ENCODE results near the gene TMEM98.

Gene TMEM98

DNA sequence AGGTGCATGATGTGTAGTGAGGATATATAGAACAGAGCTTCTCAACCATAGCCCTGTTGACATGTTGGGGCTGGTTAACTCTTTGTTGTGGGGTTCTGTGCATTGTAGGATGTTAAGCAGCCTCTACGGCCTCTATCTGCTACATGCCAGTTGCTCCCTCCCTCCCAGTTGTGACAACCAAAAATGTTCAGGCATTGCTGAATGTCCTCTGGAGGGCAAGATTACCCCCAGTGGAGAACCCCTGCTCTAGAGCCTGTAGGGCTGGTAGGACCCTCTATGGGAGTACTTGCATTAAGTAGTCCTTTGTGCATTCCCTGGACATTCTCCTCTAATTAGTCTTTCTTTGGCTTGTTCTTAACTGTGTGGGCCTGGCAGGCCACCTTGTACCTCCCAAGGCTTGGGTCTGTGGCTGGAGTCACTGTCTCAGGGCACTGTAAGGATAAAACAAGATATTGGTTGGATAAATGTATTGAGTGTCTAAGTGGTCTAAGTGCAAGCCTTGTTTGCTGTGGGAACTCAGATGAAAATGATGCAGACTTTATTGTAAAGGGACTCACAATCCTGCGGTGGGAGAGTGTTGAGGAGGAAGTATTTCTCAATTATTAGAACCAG, 31.2 kb upstream of the TMEM98 start:
- H3K4me3 ChIP-seq (ENCODE audit: low read depth in 1 of 2, low read length in 2 of 2), result no peak overlapping the region
- H3K4me1 ChIP-seq (ENCODE audit: control insufficient read depth in 1 of 2, insufficient read depth in 2 of 2, low read length in 2 of 2), result peaks cover 0 to 3% of the 10 kb centered on the region in 2 donors
- no peak overlapping the region for H3K9ac ChIP-seq (ENCODE audit: low read depth in 1 of 2, low read length in 2 of 2)
- no peaks in the 10 kb centered on the region for H3K27me3 ChIP-seq (ENCODE audit: control insufficient read depth in 1 of 2, insufficient read depth in 2 of 2, low read length in 2 of 2)
- H3K36me3 ChIP-seq (ENCODE audit: control insufficient read depth in 1 of 2, insufficient read depth in 2 of 2, low read length in 2 of 2), result no peaks in the 10 kb centered on the region
- H3K27ac ChIP-seq (ENCODE audit: low read depth, low read length), result no peak overlapping the region
- H3K9me3 ChIP-seq (ENCODE audit: control insufficient read depth in 1 of 2, low read length in 2 of 2), result no peaks in the 10 kb centered on the region

DNA sequence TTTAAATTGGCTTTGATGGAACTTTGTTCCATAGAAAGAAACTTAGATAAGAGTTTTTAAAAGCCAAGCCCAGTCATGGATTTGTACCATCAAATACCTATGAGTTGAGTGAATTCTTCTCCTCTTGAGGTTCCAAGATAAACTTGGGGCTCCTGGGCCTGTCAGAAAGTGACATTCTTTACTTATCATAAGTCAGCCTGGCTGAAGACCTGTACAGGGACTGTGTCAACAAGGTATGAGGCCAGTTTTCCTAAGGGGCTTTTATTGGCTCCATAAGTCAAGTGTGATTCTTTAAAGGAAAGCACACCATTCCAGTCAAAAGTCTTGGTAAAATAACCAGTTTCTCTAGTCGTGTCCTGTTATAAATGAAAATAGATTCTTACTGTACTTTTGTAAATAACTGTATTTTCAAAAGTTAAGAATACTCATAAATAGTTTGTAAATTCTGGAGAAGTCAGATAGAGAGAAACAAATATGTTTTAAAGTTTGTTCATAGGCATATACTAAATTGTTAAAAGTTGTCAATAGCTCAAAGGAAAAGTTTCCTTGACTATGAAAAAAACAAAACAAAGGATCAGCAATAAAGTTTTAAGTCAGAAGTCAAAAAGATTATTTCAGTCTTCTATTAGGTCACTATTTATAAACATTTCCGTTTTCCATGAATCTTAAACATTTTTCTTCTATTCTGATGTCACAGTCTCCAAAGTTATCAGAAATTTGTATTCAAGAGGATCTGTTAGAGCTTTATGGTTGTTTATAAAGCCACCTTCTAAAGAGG, 28.5 kb upstream of the TMEM98 start:
- H3K27ac ChIP-seq (ENCODE audit: low read depth, low read length), result no peak overlapping the region
- no peaks in the 10 kb centered on the region for H3K9me3 ChIP-seq (ENCODE audit: control insufficient read depth in 1 of 2, low read length in 2 of 2)
- H3K27me3 ChIP-seq (ENCODE audit: control insufficient read depth in 1 of 2, insufficient read depth in 2 of 2, low read length in 2 of 2), result no peaks in the 10 kb centered on the region
- H3K9ac ChIP-seq (ENCODE audit: low read depth in 1 of 2, low read length in 2 of 2), result no peak overlapping the region
- H3K36me3 ChIP-seq (ENCODE audit: control insufficient read depth in 1 of 2, insufficient read depth in 2 of 2, low read length in 2 of 2), result no peaks in the 10 kb centered on the region
- no peak overlapping the region for H3K4me3 ChIP-seq (ENCODE audit: low read depth in 1 of 2, low read length in 2 of 2)
- peaks cover 0 to 3% of the 10 kb centered on the region in 2 donors for H3K4me1 ChIP-seq (ENCODE audit: control insufficient read depth in 1 of 2, insufficient read depth in 2 of 2, low read length in 2 of 2)

DNA sequence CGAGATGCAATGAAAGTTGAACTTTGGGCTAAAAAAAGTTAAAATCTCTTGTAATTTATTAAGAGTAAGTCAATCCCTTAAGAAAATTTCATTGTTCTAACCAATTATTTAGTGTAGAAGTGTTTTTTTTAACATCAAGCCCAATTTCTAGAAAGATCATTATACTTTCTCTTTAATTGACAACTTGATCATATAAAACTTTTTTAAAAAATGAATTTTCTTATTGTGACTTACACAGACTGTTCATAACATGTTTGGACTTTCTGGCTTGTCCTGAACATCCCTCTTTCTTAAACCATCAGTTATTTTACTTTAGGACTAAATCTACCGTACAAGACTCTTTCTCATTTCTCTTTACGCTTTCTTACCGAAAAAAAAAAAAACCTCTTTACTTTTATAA, 26.2 kb upstream of the TMEM98 start:
- Histone ChIP-seq H3K9ac (ENCODE audit: low read depth in 1 of 2, low read length in 2 of 2) (no peak overlapping the region), H3K4me1 (ENCODE audit: control insufficient read depth in 1 of 2, insufficient read depth in 2 of 2, low read length in 2 of 2) (peaks cover 3 to 8% of the 10 kb centered on the region in 2 donors), H3K9me3 (ENCODE audit: control insufficient read depth in 1 of 2, low read length in 2 of 2) (no peaks in the 10 kb centered on the region), H3K4me3 (ENCODE audit: low read depth in 1 of 2, low read length in 2 of 2) (no peak overlapping the region), H3K27me3 (ENCODE audit: control insufficient read depth in 1 of 2, insufficient read depth in 2 of 2, low read length in 2 of 2) (no peaks in the 10 kb centered on the region), H3K36me3 (ENCODE audit: control insufficient read depth in 1 of 2, insufficient read depth in 2 of 2, low read length in 2 of 2) (no peaks in the 10 kb centered on the region), H3K27ac (ENCODE audit: low read depth, low read length) (no peak overlapping the region)

DNA sequence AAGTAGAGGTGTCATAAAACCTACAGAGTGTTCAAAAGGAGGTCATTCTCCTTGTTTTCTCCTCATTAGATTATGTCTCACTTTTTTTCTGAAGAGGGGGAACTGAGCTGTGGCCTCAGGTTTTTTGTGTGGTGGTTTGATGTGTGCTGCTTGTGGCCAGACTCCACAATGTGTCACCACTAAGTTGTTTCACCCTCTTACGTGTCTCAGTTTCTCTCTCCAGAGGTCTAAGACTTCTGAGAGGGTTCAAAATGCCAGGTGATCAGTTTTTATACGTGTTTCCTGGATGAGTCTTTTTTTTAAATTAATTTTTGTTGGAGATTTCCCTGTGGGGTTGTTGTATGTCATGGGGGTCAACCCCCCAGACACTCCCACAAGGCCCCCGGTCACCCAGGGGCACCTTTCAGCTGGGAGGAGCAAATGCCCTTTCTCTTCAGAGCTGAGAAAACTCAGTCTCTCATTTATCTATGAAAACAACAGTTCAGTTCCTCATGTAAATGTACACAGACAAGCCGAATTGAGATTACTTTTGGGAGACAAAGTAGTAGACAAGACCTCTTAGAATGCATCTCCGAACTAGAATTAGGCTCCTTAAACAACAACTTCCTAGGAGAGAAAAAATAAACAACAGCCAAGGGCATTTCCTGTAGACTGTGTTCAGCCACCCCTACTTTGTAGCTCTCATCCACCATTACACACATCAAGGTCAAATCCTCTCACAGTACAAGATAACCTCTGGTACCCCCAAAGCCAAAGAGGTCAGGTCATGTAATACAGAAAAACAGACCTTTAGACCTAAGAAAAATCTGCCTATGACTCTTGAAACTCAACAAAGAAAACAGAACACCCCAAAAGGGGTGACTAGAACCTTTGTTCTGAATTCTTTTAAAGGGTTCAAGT, 23.9 kb upstream of the TMEM98 start:
- Histone ChIP-seq H3K27ac (ENCODE audit: low read depth, low read length) (no peak overlapping the region), H3K4me3 (ENCODE audit: low read depth in 1 of 2, low read length in 2 of 2) (no peak overlapping the region), H3K4me1 (ENCODE audit: control insufficient read depth in 1 of 2, insufficient read depth in 2 of 2, low read length in 2 of 2) (peaks cover 0 to 8% of the 10 kb centered on the region in 2 donors), H3K9ac (ENCODE audit: low read depth in 1 of 2, low read length in 2 of 2) (no peak overlapping the region), H3K36me3 (ENCODE audit: control insufficient read depth in 1 of 2, insufficient read depth in 2 of 2, low read length in 2 of 2) (no peaks in the 10 kb centered on the region), H3K9me3 (ENCODE audit: control insufficient read depth in 1 of 2, low read length in 2 of 2) (no peaks in the 10 kb centered on the region), H3K27me3 (ENCODE audit: control insufficient read depth in 1 of 2, insufficient read depth in 2 of 2, low read length in 2 of 2) (no peaks in the 10 kb centered on the region)

DNA sequence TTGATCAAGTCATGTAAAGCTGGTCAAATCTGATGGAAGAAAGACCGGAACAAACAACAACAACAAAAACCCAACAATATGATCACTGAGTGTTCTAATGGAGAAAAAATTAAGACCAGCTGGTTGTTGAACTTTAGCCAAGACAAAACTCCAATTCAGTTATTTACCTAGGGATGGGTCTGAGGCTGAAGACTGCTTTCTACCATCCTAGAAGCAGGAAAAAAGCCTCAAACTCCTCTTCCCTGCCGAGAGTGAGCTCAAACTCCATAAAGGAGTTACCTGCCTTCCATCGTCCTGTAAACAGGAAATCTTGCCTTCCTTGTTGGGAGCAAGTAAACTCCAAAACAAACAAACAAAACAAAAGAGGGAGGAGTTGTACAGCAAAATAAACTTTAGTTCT, 23.1 kb upstream of the TMEM98 start:
- Histone ChIP-seq H3K4me3 (ENCODE audit: low read depth in 1 of 2, low read length in 2 of 2) (no peak overlapping the region), H3K9me3 (ENCODE audit: control insufficient read depth in 1 of 2, low read length in 2 of 2) (no peaks in the 10 kb centered on the region), H3K4me1 (ENCODE audit: control insufficient read depth in 1 of 2, insufficient read depth in 2 of 2, low read length in 2 of 2) (peaks cover 4 to 11% of the 10 kb centered on the region in 2 donors), H3K27ac (ENCODE audit: low read depth, low read length) (no peak overlapping the region), H3K27me3 (ENCODE audit: control insufficient read depth in 1 of 2, insufficient read depth in 2 of 2, low read length in 2 of 2) (no peaks in the 10 kb centered on the region), H3K9ac (ENCODE audit: low read depth in 1 of 2, low read length in 2 of 2) (no peak overlapping the region), H3K36me3 (ENCODE audit: control insufficient read depth in 1 of 2, insufficient read depth in 2 of 2, low read length in 2 of 2) (no peaks in the 10 kb centered on the region)

DNA sequence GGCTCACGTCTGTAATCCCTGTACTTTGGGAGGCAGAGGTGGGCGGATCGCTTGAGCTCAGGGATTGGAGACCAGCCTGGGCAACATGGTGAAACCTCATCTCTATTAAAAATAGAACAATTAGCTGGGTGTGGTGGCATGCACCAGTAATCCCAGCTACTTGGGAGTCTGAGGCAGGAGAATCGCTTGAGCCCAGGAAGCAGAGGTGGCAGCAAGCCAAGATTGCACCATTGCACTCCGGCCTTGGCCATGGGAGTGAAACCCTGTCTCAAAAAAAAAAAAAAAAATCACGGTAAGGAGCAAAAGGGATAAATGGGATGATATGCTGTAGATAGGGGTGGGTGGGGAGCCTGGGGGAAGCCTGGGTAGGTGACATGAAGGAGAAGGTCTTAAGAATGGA, 20.4 kb upstream of the TMEM98 start:
- Histone ChIP-seq H3K36me3 (ENCODE audit: control insufficient read depth in 1 of 2, insufficient read depth in 2 of 2, low read length in 2 of 2) (no peaks in the 10 kb centered on the region), H3K4me3 (ENCODE audit: low read depth in 1 of 2, low read length in 2 of 2) (no peak overlapping the region), H3K27ac (ENCODE audit: low read depth, low read length) (no peak overlapping the region), H3K9ac (ENCODE audit: low read depth in 1 of 2, low read length in 2 of 2) (no peak overlapping the region), H3K4me1 (ENCODE audit: control insufficient read depth in 1 of 2, insufficient read depth in 2 of 2, low read length in 2 of 2) (peaks cover 30 to 38% of the 10 kb centered on the region in 2 donors), H3K9me3 (ENCODE audit: control insufficient read depth in 1 of 2, low read length in 2 of 2) (no peaks in the 10 kb centered on the region), H3K27me3 (ENCODE audit: control insufficient read depth in 1 of 2, insufficient read depth in 2 of 2, low read length in 2 of 2) (no peaks in the 10 kb centered on the region)

DNA sequence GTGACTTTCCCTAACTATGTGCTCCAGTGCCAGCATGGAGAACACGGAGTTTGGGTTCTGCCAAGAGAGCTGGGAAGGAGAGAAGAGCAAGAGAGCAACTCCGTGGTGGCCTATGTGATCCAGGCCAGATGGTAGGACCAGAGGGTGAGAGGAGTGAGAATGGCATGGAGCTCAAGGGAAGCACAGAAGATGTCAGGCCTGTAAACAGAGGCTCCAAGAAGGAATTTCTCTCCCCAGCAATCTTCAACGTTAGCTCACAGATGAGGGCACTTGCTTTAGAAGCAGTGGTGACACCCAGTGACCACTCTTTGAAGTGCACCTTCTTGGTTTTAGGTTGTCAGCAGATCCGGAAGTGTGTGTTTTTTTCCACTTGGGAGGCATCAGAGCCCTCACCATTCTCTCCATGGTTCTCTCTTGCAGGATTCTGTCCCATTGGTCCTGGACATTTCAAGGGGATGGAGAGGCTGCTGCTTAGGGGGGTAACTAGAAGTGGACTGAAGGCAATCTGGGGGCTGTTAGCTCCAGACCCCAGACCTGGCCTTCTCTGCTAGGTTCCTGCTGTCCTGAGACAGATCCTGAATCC, 18.1 kb upstream of the TMEM98 start:
- H3K27ac ChIP-seq (ENCODE audit: low read depth, low read length), result no peak overlapping the region
- peak overlapping the region; percentile 4 for H3K9ac ChIP-seq (ENCODE audit: low read depth in 1 of 2, low read length in 2 of 2)
- H3K4me3 ChIP-seq (ENCODE audit: low read depth in 1 of 2, low read length in 2 of 2), result peak overlapping the region in 1 of 2 donors; percentile 16
- no peaks in the 10 kb centered on the region for H3K9me3 ChIP-seq (ENCODE audit: control insufficient read depth in 1 of 2, low read length in 2 of 2)
- no peaks in the 10 kb centered on the region for H3K27me3 ChIP-seq (ENCODE audit: control insufficient read depth in 1 of 2, insufficient read depth in 2 of 2, low read length in 2 of 2)
- H3K36me3 ChIP-seq (ENCODE audit: control insufficient read depth in 1 of 2, insufficient read depth in 2 of 2, low read length in 2 of 2), result no peaks in the 10 kb centered on the region
- H3K4me1 ChIP-seq (ENCODE audit: control insufficient read depth in 1 of 2, insufficient read depth in 2 of 2, low read length in 2 of 2), result peaks cover 30 to 38% of the 10 kb centered on the region in 2 donors

DNA sequence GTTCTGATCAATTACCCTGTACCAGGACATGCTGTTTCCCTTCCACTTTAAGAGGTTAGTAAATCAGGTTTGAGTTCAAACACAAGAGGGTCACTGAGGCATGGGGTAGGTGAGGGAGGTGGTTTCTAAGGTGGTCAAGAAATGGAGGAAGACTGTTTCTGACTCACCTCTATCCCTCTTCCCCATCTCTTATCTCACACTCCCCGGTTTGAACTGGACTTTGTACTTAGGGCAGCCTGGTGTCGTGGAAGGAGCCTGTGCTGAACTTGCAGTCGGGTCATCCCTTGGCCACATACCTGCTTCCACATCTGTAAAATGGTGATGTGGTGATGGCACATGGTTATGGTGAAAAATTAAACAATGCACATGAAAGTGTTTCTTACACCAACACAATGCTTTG, 17.2 kb upstream of the TMEM98 start:
- Histone ChIP-seq H3K9ac (ENCODE audit: low read depth in 1 of 2, low read length in 2 of 2) (peak overlapping the region in 1 of 2 donors; percentile 4), H3K4me1 (ENCODE audit: control insufficient read depth in 1 of 2, insufficient read depth in 2 of 2, low read length in 2 of 2) (peaks cover 30 to 33% of the 10 kb centered on the region in 2 donors), H3K9me3 (ENCODE audit: control insufficient read depth in 1 of 2, low read length in 2 of 2) (no peaks in the 10 kb centered on the region), H3K27ac (ENCODE audit: low read depth, low read length) (no peak overlapping the region), H3K27me3 (ENCODE audit: control insufficient read depth in 1 of 2, insufficient read depth in 2 of 2, low read length in 2 of 2) (no peaks in the 10 kb centered on the region), H3K4me3 (ENCODE audit: low read depth in 1 of 2, low read length in 2 of 2) (peak overlapping the region in 1 of 2 donors; percentile 16), H3K36me3 (ENCODE audit: control insufficient read depth in 1 of 2, insufficient read depth in 2 of 2, low read length in 2 of 2) (no peaks in the 10 kb centered on the region)

DNA sequence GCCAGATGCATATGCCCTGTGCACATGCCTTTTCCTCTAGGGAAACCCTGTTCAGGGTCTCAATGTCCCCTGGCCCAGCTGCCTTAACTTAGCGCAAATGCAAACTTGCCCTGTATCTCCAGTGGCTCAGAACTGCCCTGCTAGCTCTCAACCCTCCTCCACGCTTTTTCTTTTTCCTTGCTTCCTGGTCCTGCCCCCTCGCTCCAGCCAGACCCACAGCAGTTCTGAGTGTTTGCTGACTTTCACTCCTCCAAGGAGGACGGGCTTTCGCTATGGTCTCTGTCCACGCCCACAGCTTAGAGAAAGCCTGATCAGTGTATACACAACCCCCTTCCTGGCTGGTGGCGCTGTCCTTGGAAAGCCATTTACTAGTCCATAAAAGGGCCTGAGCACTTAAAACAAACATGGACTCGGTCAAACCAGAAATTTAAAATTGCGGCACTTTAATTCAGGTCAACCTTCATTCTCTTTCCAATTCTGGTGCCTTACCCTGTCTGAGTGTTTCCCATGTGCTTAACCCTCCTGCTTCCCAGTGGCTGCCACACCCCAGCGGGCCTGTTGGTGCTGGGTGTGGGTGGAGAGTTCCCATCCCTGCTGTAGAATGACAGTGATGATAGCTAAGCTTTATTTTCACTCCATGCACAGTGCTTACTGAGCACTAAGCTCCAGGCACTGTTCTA, 15.6 kb upstream of the TMEM98 start:
- Histone ChIP-seq H3K9ac (ENCODE audit: low read depth in 1 of 2, low read length in 2 of 2) (peak overlapping the region; percentile 14 to 26), H3K36me3 (ENCODE audit: control insufficient read depth in 1 of 2, insufficient read depth in 2 of 2, low read length in 2 of 2) (no peaks in the 10 kb centered on the region), H3K27me3 (ENCODE audit: control insufficient read depth in 1 of 2, insufficient read depth in 2 of 2, low read length in 2 of 2) (no peaks in the 10 kb centered on the region), H3K27ac (ENCODE audit: low read depth, low read length) (peak overlapping the region; percentile 39), H3K4me3 (ENCODE audit: low read depth in 1 of 2, low read length in 2 of 2) (peak overlapping the region; percentile 33 to 42), H3K9me3 (ENCODE audit: control insufficient read depth in 1 of 2, low read length in 2 of 2) (no peaks in the 10 kb centered on the region), H3K4me1 (ENCODE audit: control insufficient read depth in 1 of 2, insufficient read depth in 2 of 2, low read length in 2 of 2) (peaks cover 30 to 33% of the 10 kb centered on the region in 2 donors)

Data from duodenal mucosa (tissue), 2 donors.